T-helper 22 cell (primary cell): Measurements from ENCODE around the gene CALHM4.

Experiments
- DNase-seq: peaks from one replicate; pipeline ENCODE4 v3.0.0-alpha.2; 2020; ENCODE audit warnings: low read depth

The CALHM4 gene

DNA sequence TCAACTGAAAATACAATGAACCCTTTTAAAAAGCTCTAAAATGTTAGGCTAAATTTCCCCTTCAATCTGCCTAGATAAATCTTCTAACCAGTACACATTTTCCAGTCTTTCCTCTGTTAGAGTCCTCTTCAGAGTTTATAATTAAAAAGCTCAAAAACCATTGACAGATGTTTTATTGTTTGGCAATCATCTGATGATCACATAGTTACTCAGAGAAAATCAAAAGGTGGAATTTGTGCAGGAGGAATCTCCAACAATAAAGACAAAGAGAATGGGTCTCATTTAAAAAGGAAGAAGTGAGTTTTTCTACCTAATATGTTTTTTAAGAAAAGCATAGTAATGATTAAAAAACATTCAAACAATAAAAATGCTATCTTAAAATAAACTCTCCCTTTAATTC is 11.1 kb upstream of the CALHM4 start:
- no peak for DNase-seq

DNA sequence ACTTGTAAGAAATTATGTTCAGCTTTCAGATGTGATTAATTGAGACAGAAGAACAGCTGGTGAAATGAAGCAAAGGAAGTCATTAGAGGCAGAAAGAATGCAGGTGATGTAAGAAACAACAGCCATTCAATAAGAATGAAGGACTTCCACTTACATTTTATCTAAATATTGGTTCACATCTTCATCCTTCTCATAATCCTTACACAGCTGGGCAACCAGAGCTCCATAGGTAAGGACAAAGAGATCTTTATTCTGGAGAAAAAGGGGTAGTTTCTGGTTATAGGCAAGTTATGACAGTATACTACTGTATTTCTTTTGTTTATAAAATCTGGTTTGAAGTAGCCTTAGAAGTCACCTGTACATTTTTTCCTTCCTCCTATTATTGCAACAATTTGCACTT is 10.4 kb upstream of the CALHM4 start:
- no peak for DNase-seq

DNA sequence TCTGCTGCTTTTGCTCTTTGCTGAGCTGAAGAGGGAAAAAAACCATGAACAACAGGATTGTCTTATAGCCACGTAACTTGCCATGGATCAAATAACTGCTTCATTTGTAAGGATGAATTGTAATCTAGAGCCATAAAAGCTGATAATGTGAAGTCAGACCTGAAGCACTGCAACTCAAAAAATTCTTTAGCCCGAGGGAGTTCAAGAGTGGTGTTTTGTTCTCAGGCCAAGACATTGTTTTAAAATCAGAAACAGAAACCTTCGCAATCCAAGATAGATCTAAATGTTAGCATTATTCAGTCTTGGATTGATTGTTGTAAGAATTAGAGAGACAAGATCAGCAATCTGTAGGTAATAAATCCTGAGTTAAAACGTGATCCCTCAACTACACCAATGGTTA is 7.9 kb upstream of the CALHM4 start, which contains the start of gene TRAPPC3L:
Gene TRAPPC3L, minus strand, starts transcription at position 34 of the 400 bp plus-strand sequence. CDS start 170 bp downstream, outside the sequence.
- DNase-seq: no peak

DNA sequence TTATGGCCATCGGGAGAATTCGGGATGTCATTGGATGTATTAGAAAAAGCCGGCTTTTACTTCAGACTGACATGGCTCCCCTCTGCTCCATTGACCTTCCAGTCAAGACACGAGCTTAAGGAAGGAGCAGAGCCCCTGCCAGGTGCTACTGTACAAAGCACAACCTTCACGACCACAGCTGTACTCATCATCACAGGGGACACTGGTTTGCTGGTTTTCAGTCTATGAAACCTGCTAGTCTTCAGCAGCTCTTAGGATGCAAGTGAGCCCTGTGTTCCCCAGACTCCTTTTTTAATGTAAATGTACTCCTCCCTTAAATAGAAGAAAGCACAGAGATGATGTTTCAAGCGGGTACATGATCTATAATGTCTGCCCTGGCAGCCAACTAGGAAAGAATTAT is 6.2 kb upstream of the CALHM4 start:
- no peak for DNase-seq

DNA sequence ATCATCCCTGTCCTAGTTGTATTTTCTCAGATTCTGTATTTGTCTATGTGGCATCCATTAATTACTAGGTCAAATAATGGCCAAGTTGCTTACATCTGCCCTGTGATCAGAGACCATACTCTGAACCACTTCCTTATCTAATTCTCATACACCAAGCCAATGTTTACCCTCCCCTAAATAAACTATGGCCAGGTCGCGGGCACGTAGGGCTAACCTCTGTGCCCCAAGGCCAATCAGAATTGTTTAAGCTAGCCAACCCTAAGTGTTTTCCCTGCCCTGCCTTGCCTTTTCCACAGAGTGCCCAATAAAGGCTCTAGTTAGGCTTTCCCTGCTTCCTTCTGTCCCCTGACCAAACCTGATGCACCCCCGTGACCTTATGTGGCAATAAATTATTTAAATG is 2.8 kb upstream of the CALHM4 start:
- DNase-seq: no peak

DNA sequence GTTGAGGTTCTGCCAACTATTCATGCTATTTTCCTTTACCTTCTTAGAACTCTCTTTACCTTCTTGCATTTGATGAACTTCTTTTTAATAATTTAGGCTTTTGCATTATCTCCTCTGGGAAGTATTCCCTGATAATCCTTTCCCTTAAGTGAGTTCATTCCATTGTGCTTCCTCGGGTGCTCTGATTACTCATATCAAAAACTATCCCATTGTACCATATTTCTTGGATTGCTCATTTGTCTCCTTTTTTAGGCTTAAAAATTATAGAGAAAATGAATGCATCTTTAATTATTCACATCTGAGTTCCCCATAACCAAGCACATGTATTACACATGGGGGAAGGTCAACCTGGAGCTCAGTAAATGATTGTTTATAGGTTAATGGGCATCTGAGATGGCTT is 2.5 kb downstream of the CALHM4 start:
- no peak for DNase-seq

DNA sequence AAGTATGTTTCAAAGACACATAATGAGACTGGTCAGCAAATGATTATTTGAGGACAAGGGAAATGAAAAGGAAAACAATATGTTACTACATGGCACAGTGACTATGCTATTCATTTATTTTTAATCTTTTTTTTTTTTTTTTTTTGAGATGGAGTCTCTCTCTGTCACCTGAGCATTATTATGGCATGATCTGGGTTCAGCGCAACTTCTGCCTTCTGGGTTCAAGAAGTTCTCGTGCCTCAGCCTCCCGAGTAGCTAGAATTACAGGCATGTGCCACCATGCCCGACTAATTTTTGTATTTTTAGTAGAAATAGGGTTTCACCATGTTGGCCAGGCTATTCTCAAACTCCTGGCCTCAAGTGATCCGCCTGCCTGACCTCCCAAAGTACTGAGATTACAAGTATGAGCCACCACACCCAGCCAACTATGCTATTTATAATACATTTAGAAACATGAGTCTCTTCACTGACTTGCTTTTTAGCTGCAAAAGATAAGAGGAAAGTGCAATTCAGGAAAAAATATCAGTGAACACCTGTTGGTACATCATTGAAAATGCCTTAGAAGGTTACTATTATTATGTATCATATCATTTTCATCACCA is 3.4 kb downstream of the CALHM4 start:
- DNase-seq: no peak

DNA sequence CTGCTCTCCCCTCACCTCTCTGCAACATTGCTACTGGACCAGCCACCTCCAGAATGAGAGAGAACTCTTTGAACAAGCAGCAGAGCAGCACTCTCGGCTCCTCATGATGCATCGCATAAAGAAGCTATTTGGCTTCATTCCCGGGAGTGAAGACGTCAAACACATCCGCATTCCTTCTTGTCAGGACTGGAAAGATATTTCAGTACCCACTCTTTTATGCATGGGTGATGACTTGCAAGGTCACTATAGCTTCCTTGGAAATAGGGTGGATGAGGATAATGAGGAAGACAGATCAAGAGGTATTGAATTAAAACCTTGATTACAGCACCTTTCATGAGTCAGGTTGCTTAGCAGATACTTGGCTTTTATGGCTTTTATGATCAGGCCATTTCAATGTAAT is 4.3 kb downstream of the CALHM4 start:
- no peak for DNase-seq

DNA sequence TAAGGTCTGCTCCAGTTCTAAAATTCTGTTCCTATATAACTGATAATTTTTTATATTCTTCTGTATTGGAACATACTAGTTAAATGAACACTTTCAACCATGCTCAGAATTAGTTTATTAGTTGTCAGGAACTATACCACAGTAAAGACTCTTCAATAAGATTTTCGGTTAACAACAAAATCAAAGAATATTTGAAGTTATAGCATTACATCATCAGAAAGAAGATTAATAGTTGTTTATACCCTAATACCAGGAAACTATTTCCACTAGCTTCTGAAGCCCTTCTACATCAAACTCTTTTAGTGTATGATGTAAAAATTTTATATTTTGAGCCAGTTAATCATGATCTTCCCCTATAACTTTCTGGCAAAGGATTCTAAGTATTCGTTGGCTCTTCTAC is 6.6 kb downstream of the CALHM4 start:
- DNase-seq: no peak

DNA sequence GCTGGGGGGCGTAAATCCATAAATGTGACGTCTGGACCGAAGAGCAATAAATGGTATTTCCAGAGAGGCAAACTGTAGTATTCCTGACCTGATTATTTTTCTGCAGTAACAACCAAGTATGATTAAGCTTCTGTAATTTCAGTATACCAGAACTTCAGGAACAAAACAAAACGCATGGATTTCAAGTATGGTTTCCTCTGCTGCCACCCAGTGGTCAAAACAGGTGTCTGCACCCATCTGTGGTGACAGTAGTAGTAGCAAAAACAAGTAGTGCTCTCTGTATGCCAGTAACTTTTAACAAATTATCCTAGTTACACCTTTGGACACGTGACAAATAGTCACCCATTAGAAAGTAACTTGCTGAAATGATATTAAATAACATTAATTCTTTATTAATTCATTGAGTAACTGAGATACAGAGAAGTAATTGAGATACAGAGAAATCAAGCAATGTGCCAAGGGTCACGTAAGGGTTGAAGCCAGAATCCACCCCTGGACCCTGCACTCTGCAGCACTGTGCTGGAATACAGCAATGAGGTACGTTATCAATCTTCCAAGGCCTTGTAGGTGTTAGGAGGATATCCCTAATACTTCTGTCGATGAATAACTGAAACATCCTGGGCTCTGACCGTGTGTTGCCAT is 7.9 kb downstream of the CALHM4 start:
- peak; percentile 24 for DNase-seq

DNA sequence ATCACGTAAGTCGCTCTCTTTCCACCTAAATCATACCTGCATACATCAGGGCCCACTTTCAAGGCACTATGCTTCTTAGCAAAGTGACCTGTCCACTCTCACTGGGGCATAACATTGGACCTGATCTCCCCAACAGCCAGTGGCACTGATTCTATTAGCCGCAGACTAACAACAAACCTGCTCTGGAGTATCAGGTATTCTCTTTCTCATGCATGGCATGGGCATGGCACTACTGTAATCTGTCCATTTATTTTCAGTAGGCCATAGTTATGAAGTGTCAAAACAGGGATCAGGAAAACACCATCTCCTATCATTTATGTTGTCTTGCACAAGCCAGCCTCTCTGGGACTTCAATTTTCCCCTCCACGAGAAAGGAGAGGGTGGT is 8.5 kb downstream of the CALHM4 start:
- DNase-seq: no peak

DNA sequence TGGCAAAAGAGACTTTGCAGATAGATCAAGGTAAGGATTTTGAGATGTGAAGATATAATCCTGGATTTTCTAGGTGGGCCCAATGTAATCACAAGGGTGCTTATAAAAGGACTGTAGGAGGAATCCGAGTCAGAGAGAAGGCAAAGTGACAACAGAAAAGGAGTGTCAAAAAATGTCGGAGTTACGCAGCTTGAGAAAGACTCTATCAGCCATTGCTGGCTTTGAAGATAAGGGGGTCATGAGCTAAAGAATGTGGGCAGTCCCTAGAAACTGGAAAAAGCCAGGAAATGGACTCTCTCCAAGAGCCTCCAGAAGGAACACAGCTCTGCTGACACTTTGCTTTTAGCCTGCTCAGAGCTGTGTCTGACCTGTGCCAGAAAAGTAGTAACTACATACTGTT is 9.1 kb downstream of the CALHM4 start:
- DNase-seq: no peak

DNA sequence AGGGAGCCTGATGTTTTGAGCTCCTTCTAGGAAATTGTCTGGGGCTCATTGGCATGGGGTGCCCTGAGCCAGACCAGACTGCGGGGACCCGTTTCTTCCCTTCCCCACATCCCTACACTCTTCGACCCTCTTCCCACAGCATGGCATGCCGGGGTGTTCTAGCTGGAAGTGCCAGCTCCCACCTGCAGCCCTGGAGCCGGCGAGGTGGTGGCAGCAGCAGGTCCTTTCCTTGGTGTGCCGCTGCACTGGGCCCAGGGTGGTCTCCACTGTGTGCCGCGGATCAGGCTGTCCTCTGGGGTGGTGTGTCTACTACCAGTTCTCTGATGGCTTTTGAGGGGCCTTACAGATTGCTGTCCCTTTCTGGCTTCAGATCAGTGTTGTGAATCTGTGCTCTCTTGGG is 10.3 kb downstream of the CALHM4 start:
- no peak for DNase-seq

DNA sequence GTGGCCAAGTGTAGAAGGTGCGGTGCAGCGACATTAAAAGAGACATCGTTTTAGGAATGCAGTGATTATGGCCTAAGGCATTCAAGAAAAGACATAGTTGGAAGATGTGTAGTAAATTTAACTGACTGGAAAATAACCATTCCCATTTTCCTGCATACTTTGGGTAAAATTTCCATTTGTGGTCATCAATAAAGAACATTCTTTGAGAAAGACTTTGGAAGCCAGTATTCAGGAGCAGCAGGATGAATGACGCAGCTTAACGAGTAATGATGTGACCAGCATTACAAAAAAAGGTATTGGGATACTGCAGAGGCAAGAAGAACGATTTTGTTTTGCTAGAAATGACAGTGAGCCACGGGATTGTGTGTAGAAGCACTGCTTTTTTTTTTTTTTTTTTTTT is 10.8 kb downstream of the CALHM4 start:
- DNase-seq: no peak

DNA sequence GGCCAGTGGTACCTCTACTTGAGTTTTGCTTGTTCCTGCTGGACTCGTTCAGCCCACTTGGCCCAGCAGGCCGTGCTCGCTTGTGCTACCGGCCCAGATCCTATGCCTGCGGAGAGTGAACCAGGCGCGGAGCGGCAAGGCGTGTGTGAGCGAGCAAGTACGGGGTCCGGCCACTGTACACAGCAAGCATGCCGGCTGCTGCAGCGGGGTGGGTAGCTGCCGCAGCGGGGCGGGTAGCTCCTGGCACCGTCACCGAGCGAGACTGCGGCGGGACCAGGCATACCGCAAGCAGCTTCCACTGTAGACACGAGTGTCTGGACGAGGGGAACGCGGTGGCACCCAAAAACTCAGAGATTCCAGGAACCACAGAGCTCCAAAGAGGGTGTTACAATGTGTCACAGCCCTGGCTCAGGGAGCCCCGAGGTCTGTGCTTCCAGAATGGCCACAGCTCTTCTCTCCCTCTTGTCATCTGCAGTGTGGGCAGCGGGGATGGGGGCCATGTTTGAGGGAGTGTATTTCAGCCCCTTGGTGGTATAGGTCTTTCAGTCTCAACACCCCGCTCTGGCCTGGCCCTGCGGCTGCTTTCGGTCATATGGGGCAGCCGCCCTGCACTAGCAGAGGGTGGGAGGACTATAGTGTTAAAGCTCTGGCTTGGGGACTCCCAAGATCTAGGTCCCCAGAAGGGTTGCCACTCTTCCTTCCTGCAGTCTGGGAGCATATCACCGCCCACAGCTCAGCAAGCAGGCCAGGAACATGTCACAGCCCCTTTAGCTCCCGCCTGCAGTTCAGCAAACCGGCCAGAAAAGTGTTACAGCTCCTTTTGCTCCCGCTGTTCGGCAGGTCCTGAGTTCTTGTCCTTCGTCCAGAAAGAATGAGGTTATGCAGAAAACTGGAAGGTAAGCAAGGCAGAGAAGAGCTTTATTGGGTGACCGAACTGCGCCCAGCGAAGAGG is 11.6 kb downstream of the CALHM4 start:
- no peak for DNase-seq

DNA sequence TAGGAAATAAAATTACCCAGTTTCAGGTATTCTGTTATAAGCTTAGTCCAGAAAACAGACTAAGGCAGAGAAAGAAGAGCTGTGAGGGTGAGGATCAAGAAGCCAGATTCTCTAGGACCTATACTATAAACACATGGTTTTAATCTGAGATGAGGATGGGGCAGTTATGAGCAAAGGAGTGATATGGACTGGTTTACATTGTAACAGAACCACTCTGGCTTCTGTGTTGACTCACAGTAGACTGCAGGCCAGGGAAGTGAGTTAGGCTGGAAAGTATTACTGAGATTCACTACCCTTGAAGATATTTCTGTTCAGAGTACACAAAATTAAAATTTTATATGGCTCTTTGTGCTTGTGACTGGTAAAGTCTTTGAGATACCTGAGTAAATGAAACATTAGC is 14.6 kb downstream of the CALHM4 start:
- DNase-seq: no peak

DNA sequence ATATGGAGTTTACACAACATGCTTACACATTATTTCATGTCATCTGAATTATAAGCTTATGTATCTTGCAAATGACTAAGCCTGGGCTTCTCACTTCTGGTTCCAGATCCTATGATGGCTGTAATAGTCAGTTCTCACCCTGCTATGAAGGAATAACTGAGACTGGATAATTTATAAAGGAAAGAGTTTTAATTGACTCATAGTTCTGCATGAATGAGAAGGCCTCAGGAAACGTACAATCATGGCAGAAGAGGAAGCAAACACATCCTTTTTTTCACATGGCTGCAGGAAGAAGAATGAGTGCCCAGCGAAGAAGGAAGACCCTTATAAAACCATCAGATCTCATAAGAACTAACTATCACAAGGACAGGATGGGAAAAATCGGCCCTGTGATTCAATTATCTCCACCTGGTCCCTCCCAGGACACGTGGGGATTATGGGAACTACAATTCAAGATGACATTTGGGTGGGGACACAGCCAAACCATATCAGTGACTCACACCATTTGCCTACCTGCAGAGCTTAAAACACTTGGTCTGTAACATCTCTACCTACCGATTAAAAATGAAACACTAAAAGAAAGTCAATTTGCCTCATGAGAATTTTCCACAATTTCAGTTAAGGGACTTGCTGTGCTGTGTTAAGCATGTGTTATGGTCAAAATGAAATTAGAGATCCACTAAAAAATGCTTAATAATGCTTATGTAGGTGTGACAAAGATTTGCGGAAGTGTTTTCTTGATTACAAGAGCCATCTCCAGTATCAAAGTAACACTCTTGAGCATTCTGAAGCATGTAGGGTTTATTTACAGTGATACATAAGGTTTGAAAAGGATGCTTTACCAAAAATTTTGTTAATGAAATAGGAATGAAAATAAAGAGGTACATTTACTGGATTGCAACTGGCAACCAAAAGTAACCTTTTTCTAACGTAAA is 15.5 kb downstream of the CALHM4 start:
- no peak for DNase-seq

DNA sequence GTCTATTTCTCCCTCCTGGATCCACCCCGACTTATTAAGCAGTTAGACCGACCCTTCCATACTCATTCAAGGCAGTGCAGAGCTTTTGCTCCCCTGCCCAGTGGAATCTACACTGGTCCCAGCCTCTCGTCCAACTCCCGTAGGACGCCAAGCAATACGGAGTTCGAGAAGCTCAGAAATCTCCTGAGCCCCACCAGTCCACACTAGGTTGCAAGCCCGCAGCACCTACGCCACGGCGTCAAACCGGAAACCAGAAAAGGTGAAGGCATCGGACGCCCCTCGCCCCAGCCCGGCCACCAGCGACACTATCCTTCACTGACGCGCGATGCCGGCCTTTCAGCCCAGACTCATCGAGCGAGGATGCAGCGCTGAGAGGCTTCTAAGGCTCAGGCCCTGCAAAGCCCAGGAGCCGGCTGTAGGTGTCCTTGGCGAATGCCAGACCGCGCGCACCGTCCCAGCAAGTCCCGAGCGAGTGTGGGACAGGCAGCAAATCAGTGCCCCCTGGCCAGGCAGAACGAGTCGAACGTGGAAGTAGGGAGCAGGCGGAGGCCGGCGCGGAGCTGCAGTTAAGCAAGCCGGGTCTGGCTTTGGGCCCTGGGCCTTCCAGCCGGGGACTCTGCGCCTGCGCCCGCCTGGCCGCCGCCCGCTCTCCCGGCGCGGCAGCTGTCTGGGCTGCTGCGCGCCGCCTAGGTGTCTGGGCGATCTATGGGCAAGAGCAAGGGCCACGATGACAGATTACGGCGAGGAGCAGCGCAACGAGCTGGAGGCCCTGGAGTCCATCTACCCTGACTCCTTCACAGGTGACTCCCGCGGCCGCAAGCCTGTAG is 17.5 kb downstream of the CALHM4 start, which contains the start of gene RWDD1:
Gene RWDD1, plus strand, starts transcription at position 649 of the 827 bp plus-strand sequence. Its CDS starts 79 bp downstream, at position 728.
- peak; percentile 99 for DNase-seq

DNA sequence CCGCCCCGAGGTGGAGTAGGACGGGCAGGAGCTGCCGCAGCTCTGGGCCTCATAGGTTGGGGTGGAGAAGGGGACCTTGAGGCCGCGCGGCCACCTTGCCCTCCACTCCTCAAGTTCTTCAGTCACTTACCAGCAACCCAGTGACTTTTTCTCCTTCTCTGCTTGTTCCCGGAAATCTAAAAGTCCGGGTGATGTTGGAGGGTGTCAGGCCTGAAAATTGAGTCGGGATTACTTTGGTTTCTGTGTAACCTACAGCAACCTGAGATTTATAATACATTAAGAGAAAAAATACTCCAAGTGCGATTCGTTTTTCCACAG is 18.1 kb downstream of the CALHM4 start:
- DNase-seq: no peak

DNA sequence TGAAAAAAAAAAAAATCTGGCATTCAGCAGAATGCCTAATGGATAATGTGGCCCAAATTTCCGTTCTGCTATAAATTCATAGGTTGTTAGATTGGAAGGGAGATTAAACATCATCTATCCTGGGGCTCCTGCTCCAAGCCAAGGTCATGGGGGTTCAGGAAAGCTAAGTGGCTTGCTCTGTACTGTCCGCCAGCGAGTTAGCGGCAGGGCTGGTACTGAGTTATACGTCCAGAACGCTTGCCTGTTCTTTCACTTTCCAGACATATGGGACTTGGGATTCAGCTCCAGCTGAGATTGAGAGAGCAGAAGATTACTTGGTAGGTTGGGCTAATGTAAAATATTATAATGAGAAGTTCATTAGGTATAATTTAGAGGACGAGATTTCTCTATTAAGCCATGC is 18.6 kb downstream of the CALHM4 start:
- DNase-seq: no peak

DNA sequence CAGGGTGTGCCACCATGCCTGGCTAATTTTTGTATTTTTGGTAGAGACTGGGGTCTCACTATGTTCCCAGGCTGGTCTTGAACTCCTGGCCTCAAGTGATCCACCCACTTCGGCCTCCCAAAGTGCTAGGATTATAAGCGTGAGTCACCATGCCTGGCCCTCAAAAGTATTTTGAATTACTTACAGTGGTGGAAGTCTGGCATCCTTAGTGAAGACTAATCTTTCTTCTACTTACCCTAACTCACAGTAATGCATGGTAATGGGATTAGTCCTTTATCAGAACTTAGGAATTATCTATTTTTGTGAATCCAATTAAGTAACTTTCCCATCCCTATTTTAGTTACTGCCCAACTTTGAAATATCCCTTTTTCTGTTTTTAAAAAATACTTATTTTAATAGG is 21.7 kb downstream of the CALHM4 start:
- DNase-seq: no peak
